ENCODE data around the gene GCN1.

DNA sequence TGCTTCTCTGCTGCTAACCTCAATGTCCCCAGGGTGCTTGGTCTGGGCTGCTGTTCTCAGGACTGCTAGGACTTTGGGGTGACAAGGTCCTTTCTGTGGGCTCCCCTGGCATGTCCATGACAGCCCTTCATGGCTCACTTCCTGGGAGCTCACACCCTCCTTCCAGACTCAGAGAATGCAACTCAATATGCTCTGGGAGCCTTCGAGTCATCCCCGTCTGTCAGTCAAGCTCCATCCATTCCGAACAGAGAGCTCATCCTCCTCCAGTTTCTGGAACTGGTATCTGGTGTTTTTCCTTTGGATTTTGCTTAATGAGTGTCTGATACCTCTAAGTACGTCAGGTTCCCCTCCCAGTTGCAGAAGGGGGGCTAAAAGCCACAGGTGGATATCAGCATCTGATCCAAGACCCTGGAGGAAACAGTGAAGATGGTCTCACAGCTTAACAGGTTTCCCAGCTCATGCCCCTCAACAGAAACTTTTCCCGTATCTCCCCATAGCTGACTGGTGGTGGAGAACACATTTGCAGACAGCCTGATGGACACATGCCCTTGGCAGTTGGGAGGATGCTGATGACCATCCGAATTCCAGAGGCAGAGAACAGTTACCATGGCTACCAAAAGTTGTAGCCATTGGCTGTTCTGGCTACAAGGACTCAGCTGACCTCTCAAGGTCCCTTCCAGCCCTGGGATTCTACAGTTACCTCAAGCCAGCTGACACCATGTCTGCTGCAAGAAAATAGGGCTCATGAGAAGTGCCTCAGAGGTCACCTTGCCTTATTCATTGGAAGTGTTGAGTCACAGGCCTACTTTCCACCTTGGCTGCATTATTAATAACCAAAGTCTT is 68.5 kb downstream of the GCN1 start:
- TF ChIP-seq CTCF (IDR thresholded peaks at IDR 0.05) = no peak
- no peak for TF ChIP-seq POLR2A (IDR thresholded peaks at IDR 0.05)
